Fibroblast of skin of back (primary cell): ENCODE results near the gene MYOM3.
A peak's percentile ranks its signal among the peaks of the same experiment; 100 is the strongest.

ENCODE experiments used
- DNase-seq: peaks from one replicate; pipeline ENCODE4 v3.0.0-alpha.2; 2013

The MYOM3 gene

DNA sequence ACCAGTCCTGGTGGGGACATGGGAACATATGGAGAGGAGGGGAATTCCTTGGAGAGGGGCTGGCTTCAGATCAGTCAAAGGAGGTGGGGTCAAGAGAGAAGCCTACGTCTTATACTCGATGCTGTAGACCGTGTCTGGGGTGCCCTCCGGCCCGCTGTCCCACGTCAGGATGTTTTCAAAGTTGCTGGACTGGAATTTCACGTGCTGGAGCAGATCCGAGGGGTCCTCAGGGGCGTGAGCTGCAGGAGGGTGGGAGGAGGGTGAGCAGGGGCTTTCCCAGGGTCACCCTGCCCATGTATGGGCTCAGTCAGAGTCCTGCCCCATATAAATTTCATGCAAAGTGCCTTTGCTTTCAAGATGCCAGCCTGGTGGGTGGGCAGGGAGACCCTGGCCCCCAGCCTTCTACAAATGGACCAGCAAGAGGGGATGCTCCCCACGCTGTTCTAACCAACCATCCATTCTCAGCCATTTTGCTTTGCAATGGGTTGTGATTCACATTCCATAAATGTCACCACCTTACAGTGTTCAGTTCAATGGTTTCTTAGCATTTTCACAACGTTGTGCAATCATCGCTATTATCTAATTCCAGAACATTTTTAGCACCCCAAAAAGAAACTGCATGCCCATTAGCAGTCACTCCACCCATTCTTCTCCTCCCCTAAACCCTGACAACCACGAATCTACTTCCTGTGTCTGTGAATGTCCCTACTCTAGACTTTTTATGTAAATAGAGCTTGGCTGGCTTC lies 26.7 kb upstream of the MYOM3 start:
- no peak for DNase-seq

DNA sequence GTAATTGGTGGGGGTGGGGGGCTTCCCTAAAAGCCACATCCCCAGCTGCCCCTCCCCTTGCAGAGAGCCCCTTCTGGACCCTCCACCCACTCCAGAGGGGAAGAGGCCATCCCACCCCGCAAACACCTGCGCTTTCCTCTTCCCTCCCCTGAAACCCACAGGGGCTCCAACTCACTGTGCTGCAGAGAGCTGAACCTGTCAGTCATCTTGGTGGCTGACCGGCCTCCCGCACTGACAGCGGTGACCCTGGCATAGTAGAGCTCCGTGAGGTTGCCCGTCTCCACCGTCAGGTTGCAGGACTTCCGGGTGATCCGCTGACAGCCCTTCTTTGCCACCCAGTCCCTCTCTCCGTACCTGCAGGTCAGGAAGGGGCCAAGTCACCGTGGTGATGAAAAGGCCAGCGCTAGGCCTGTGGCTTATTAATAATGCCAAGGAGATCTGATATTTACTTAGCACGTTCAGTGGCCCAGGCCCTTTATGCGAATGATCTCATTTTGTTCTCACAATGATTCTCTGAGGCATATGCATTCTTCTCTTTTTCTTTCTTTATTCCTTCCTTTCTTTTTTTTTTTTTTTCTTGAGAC lies 25.1 kb upstream of the MYOM3 start:
- DNase-seq: no peak

DNA sequence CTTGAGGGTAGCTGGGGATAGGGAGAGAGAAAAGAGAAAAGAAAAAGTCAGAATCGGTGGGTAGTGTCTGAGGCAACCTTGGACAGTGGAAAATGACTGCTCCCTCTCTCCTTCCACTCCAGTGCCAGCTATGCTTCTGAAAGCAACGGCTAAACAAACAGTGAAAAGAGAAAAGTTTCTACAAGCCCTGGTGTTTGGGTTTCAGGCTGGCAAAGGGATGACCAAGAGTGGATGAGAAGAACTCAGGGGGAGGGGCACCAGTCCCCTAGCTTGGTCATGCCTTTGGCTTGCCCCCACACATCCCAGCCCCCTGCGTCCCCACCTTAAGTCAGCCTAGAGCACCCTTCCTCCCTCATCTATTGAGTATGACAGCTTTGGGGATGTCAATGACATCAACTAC lies 22.4 kb upstream of the MYOM3 start:
- no peak for DNase-seq

- no peak for DNase-seq
Observed at GRCh38 chr1:24133819-24134218, 21.9 kb upstream of the MYOM3 start.

DNA sequence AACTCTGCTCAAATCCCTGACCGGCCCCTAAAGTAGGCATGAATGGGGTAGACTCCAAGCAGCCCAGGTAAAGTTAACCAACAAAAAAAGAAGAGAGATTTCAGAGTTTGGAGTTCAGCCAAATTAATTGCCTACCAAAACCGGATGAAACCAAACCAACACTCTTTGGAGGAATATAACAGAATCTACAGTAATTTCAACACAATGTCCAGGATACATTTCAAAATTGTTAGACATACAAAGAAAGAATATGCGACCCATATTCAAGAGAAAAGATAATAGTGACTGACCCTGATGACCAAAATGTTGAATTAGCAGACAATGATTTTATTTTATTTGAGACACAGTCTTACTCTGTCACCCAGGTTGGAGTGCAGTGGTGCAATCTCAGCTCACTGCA lies 18.4 kb upstream of the MYOM3 start:
- DNase-seq: no peak

DNA sequence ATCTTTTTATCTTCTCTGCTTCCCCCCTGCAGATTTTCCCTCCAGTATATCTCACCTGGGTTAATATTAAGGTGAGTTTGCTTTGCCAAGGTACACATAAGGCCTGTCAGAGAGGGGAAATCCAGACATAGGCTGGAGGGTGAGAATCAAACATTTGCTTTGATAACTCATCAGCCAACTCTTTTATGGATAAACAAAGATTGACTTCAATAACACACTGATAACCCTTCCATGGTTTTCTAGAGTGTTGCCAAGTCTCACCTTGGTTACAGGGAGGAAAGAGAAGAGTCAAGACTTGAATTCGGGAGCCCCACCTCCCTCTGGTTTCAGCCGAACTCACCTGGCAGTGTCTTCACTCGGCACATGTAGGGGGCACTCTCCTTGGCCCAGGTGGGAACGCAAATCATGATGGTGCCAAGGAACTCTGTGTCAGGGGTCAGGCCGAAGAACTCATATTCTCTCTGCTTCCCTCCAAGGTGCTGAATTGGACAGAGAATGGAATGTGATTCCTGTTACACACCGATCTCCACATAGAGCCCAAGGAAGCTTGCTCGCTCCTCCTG lies 15.9 kb upstream of the MYOM3 start:
- DNase-seq: no peak

- no peak for DNase-seq
Observed at GRCh38 chr1:24127134-24127800, 15.3 kb upstream of the MYOM3 start.

DNA sequence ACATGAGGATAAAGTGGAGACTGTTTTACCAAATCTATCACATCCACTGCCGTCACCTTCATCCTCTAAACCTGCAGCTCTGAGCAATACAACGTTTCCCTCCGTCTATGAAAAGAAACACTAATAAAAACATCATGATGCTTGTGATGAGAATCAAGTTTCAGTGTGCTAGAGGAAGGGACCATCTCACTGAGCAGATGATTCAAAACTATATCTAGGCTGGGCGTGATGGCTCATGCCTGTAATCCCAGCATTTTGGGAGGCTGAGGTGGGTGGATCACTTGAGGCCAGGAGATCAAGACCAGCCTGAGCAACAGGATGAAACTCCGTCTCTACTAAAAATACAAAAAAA lies 14.7 kb upstream of the MYOM3 start:
- DNase-seq: no peak

GRCh38 chr1:24126018-24126671 lies 14.2 kb upstream of the MYOM3 start:
- peak; percentile 35 for DNase-seq

DNA sequence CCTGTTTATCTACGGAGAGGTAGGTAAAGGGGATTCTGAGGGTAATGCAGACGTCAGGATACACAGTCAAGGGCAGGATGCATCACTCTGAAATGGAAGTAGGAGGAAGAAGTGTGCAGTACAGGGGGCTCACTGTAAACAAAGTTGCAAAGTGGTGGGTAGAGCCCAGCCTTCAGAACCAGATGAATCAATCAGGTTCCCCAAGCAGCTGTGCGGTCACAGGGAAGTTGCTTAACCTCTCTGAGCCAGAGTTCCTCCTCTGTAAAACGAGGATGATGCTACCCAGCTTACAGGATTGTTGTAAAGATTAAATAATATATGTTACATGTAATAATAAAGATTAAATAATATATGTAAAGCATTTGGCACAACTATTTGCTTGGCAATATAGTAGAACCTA lies 13.5 kb upstream of the MYOM3 start:
- no peak for DNase-seq

GRCh38 chr1:24124980-24125379 lies 13.0 kb upstream of the MYOM3 start:
- DNase-seq: no peak

GRCh38 chr1:24123611-24124010 lies 11.7 kb upstream of the MYOM3 start:
- no peak for DNase-seq

DNA sequence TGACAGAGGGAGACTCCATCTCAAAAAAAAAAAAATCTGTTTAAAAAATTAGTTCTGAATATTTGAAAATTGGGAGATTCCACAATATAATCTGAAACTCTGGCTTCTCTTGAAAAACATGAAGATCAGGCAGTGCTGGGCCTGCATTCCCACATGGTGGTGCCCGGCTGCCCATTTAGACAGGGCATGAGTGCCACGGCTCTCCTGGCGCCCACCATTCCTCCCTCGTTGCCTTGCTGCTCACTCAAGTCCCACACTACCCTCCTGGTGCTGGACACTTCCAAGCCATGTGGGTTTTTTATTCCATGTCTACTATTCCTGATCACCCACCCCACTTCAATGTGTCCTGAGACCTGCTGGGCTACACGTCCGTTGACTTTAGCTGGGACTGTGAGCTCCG lies 10.8 kb upstream of the MYOM3 start:
- no peak for DNase-seq

DNA sequence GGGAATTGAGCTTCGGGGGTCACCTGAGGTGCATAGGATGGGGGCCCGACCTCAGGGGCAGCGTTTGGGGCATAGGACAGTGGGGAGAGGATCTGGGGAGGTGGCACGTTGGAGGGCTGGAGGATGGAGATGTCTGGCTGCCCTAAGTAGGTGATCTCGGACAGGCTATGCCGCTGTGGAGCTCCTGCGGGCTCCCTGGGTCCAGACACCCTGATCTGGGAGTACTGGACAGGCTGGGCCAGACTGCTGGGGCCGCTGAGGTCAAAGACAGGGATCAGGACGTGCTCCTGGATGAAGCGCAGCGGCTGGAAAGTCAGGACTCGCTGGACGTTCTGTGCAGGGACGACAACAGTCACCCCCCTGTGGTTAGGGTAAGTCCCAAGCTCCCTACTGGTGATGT lies 9.5 kb upstream of the MYOM3 start:
- no peak for DNase-seq

GRCh38 chr1:24120965-24121364 lies 9.0 kb upstream of the MYOM3 start:
- no peak for DNase-seq

DNA sequence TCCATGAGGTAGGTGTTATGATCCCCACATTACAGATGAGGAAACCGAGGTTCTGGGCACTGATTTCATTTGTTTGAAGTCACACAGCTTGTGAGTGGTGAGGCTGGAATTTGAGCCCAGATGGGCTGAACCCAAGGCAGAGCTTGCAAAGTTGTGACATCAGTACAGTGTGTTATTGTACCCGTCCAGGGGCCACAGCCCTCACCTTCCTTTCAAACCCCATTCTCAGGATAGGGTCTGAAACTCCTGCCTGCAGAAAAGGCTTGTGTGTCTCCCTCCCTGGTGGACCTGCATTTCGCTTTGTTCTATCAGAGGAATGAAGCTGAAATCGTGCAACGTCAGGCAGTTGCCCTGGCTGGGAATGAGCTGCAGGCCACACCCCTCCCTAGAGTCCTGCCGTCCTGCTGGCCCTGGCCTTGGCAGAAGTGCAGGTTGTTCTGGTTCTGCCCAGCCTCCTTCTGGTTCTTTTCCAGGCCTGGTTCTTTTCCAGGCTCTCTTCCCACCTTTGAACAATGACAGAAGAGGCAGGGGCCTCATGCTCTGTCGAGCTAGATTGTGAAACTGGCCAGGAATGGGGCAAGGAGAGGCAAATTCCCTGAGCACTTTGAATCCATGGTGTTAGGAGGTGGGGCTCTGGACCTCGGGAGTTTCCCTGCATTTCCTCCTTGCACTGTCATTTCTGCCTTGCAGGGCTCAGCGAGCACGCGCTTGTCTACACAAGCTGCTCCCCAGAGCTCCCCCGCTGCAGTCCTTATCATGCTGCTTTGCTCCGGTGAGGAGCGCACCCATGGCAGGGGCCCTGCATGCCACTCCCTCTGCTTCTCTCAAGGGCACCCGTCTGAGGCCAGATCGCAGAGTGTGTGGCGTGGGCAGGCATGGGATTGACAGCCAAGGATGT lies 8.2 kb upstream of the MYOM3 start:
- no peak for DNase-seq

GRCh38 chr1:24119489-24119858 lies 7.5 kb upstream of the MYOM3 start:
- DNase-seq: no peak

GRCh38 chr1:24118410-24119242 lies 6.7 kb upstream of the MYOM3 start:
- DNase-seq: no peak

DNA sequence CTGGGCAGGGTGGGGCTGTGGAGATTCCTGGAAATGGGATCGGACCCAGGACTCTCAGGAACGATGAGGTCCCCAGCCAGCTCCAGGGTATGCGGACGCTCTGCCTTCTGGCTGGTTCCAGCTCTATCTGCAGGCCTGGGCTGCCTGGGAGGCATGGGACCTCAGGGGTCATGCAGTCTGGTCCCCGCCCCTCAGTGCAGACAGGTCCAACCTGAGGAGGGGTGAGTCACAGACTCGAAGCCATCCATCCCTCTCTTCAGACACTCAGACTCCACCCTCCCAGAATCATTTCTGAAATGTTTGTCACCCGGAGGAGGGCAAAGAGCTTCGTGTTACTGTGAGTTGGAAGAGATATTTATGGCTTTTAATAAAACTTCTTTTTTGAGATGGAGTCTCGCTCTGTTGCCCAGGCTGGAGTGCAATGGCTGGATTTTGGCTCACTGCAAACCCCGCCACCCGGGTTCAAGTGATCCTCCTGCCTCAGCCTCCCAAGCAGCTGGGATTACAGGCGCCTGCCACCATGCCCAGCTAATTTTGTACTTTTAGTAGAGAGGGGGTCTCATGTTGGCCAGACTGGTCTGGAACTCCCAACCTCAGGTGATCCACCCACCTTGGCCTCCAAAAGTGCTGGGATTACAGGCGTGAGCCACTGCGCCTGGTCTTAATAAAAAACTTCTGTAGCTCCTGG lies 5.9 kb upstream of the MYOM3 start:
- DNase-seq: peak; percentile 60

GRCh38 chr1:24117132-24117531 lies 5.2 kb upstream of the MYOM3 start:
- DNase-seq: no peak

GRCh38 chr1:24114753-24115152 lies 2.8 kb upstream of the MYOM3 start:
- no peak for DNase-seq
